ENCODE measurements around the gene BCL3. TPM values are rescaled to one million over a fixed set of nuclear protein-coding genes. Genes with fewer than 3 reads are reported as not detected.

Gene BCL3
- total and polyA plus RNA-seq, 2 experiments from 2014 or later = 1.4 to 4.1 TPM

- peaks cover 20% of the 10 kb centered on the region for H3K27me3 Mint-ChIP-seq (ENCODE audit: insufficient read depth, low read depth, poor library complexity)
- Histone ChIP-seq H3K27ac (ENCODE audit: low read depth) (no peak overlapping the region), H3K4me3 (no peak overlapping the region), H3K79me2 (replicated peaks; ENCODE audit: insufficient read depth) (no peaks in the 10 kb centered on the region), H2AFZ (peak overlapping the region; percentile 90; the same call in 1 of the 2 replicates), H4K20me1 (replicated peaks; ENCODE audit: insufficient read depth) (no peaks in the 10 kb centered on the region), H3K4me1 (ENCODE audit: insufficient read depth) (no peaks in the 10 kb centered on the region), H3F3A (replicated peaks; ENCODE audit: low read depth) (no peaks in the 10 kb centered on the region), H3K27me3 (ENCODE audit: insufficient read depth) (peaks cover 23% of the 10 kb centered on the region), H3K9me2 (ENCODE audit: insufficient read depth) (no peaks in the 10 kb centered on the region), H3K4me2 (peak overlapping the region; percentile 55; the same call in 1 of the 2 replicates), H3K36me3 (ENCODE audit: insufficient read depth) (no peaks in the 10 kb centered on the region)
- H3K4me3 Mint-ChIP-seq = no peak overlapping the region
- H3K9me3 Mint-ChIP-seq = no peaks in the 10 kb centered on the region
- no peak overlapping the region for H3K27ac Mint-ChIP-seq
- DNase-seq (ENCODE audit: low spot score) (no peak), ATAC-seq (peak; percentile 58)
- peaks cover 16% of the 10 kb centered on the region for H3K4me1 Mint-ChIP-seq
- TF ChIP-seq CREB1 (CRISPR knock-in tag; IDR thresholded peaks at IDR 0.05; ENCODE audit: low read depth) = no peak
- no peak for TF ChIP-seq EZH2phosphoT487 (IDR thresholded peaks at IDR 0.05; ENCODE audit: unreplicated experiment)
- no peak for TF ChIP-seq NANOG (IDR thresholded peaks at IDR 0.05; ENCODE audit: borderline replicate concordance)
- TF ChIP-seq STAT1 (IDR thresholded peaks at IDR 0.05; ENCODE audit: unreplicated experiment) = no peak
- no peak for TF ChIP-seq CTCF (conservative IDR thresholded peaks at IDR 0.05; ENCODE audit: low read depth in 2 of 2)
- TF ChIP-seq JUNB (IDR thresholded peaks at IDR 0.05; ENCODE audit: unreplicated experiment) = no peak
- no peak for TF ChIP-seq EZH2 (IDR thresholded peaks at IDR 0.05; ENCODE audit: low read depth, unreplicated experiment)
- TF ChIP-seq ZNF462 (CRISPR knock-in tag; IDR thresholded peaks at IDR 0.05) = no peak
- no peak for TF ChIP-seq REST (IDR thresholded peaks at IDR 0.05; ENCODE audit: unreplicated experiment)
- no peak for TF ChIP-seq ZNF114 (CRISPR knock-in tag; IDR thresholded peaks at IDR 0.05)
- TF ChIP-seq POLR2AphosphoS5 (IDR thresholded peaks at IDR 0.05; ENCODE audit: low read depth) = no peak
- no peak for TF ChIP-seq ETS1 (IDR thresholded peaks at IDR 0.05)
- no peaks in the 10 kb centered on the region for H3K36me3 Mint-ChIP-seq (ENCODE audit: low read depth)
These were observed 6.6 kb upstream of the BCL3 start for GRCh38 chr19:44741841-44742329.

Measured in GM23338 (cell line).